ENCODE data around the gene YWHAE.

- TF ChIP-seq CTCF (IDR thresholded peaks at IDR 0.05; ENCODE audit: insufficient read depth, low read length, poor library complexity, severe bottlenecking) (no peak), EZH2phosphoT487 (conservative IDR thresholded peaks at IDR 0.05; ENCODE audit: low read length) (no peak)
Observed at GRCh38 chr17:1379208-1379929, 20.7 kb downstream of the YWHAE start.
